ENCODE results near the gene PES1. TPM values are rescaled to one million over a fixed set of nuclear protein-coding genes. Genes with fewer than 3 reads are reported as not detected.

PES1 gene
- total RNA-seq, 4 donors from 2014 or later, result 28.2 to 55.7 (median 42.9) TPM

DNA sequence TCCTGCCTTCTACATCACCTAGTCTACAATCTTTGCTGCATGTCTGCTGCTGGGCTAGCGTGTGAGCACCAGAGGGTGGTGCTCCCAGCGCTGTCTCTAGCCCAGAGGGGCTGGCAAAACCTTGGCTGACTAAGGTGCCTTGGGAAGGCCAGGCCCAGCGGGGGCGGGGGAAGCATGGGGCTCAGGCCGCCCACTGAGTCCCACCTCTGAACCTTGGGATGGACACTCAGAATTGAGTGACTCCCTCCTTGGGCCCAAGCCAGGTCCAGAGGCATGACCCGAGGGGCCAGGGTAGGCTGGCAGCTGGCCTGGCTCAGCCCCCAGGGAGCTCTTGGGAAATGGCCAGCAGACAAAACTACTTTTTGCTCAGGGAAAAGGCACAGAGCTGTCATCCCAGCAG lies 9.7 kb downstream of the PES1 start:
- TF ChIP-seq POLR2AphosphoS5 (IDR thresholded peaks at IDR 0.05) (no peak), POLR2A (IDR thresholded peaks at IDR 0.05; ENCODE audit: low read depth) (no peak), EP300 (IDR thresholded peaks at IDR 0.05) (no peak)
- TF ChIP-seq, protein P1, sequence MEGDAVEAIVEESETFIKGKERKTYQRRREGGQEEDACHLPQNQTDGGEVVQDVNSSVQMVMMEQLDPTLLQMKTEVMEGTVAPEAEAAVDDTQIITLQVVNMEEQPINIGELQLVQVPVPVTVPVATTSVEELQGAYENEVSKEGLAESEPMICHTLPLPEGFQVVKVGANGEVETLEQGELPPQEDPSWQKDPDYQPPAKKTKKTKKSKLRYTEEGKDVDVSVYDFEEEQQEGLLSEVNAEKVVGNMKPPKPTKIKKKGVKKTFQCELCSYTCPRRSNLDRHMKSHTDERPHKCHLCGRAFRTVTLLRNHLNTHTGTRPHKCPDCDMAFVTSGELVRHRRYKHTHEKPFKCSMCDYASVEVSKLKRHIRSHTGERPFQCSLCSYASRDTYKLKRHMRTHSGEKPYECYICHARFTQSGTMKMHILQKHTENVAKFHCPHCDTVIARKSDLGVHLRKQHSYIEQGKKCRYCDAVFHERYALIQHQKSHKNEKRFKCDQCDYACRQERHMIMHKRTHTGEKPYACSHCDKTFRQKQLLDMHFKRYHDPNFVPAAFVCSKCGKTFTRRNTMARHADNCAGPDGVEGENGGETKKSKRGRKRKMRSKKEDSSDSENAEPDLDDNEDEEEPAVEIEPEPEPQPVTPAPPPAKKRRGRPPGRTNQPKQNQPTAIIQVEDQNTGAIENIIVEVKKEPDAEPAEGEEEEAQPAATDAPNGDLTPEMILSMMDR (IDR thresholded peaks at IDR 0.05), result no peak
- 60% methylated on average over 1 of the region's 6 CpGs for WGBS
- DNase-seq (ENCODE audit: extremely low spot score), result no peak
- Histone ChIP-seq H3K4me1 (no peaks in the 10 kb centered on the region), H3K27me3 (no peaks in the 10 kb centered on the region), H3K9me3 (no peaks in the 10 kb centered on the region), H3K27ac (replicated peaks in 1 of 4) (no peak overlapping the region), H3K36me3 (peaks cover 96 to 100% (median 100%) of the 10 kb centered on the region in 4 donors), H3K4me3 (no peak overlapping the region)
- intact Hi-C loops (cut with DNase I), result no loop called here

DNA sequence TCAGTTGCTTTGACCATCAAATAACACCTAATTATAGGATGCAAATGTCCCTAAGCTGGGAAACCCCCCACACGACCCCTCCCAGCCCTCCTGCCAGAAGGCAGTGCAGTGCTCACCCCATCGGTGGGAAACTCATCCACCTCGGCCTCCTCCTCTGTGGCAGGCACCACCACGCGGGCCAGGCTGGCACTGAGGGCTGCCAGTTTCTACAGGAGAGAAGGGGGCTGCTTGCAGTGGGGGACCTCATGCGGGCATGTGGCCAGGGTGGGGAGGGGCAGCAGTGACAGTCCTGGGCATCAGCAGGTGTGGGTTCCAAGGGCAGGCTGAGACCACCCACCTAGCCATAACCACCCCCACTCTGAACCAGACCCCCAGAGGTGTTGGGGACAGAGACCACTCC lies 10.8 kb downstream of the PES1 start:
- intact Hi-C loops (cut with DNase I), result no loop called here
- TF ChIP-seq, protein P1 (IDR thresholded peaks at IDR 0.05), result no peak
- TF ChIP-seq POLR2AphosphoS5 (IDR thresholded peaks at IDR 0.05) (no peak), POLR2A (IDR thresholded peaks at IDR 0.05; ENCODE audit: low read depth) (no peak), EP300 (IDR thresholded peaks at IDR 0.05) (no peak)
- peaks cover 0 to 4% (median 2%) of the 10 kb centered on the region in 4 donors for H3K4me1 ChIP-seq
- no peak overlapping the region for H3K4me3 ChIP-seq
- H3K27ac ChIP-seq (replicated peaks in 1 of 4), result no peak overlapping the region
- H3K27me3 ChIP-seq, result no peaks in the 10 kb centered on the region
- peaks cover 93 to 100% (median 100%) of the 10 kb centered on the region in 4 donors for H3K36me3 ChIP-seq
- no peak for DNase-seq (ENCODE audit: extremely low spot score)
- no peaks in the 10 kb centered on the region for H3K9me3 ChIP-seq
- 78% methylated on average over 6 of the region's 6 CpGs for WGBS

DNA sequence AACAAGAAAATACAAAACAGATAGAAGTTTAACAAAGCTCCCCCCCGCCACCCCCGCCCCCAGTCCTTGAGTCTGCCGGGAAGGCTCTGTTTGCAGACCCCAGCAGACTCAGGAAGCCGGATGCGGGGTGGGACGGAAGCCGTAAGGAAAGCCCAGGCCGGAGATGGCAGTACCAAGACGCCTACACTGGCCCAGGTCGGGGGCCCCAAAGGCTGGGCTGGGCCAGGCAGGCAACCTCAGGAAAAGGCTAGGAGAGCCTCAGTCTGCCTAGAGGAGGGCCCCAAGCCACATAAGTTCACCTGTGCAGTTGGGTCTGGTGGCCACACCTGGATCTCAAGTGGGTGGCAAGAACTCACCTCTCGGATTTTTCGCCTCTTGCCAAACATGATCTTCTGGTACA lies 13.2 kb downstream of the PES1 start:
- Histone ChIP-seq H3K4me3 (no peak overlapping the region), H3K36me3 (peaks cover 71 to 84% (median 81%) of the 10 kb centered on the region in 4 donors), H3K27me3 (peaks cover 0 to 7% (median 0%) of the 10 kb centered on the region in 4 donors), H3K27ac (replicated peaks in 1 of 4) (no peak overlapping the region), H3K4me1 (peaks cover 8 to 22% (median 18%) of the 10 kb centered on the region in 4 donors), H3K9me3 (no peaks in the 10 kb centered on the region)
- intact Hi-C loops (cut with DNase I), result no loop called here
- WGBS, result 91% methylated on average over 5 of the region's 12 CpGs
- DNase-seq (ENCODE audit: extremely low spot score), result no peak
- no peak for TF ChIP-seq EP300 (IDR thresholded peaks at IDR 0.05)
- TF ChIP-seq, protein P1 (IDR thresholded peaks at IDR 0.05), result no peak
- no peak for TF ChIP-seq POLR2AphosphoS5 (IDR thresholded peaks at IDR 0.05)
- no peak for TF ChIP-seq POLR2A (IDR thresholded peaks at IDR 0.05; ENCODE audit: low read depth)

DNA sequence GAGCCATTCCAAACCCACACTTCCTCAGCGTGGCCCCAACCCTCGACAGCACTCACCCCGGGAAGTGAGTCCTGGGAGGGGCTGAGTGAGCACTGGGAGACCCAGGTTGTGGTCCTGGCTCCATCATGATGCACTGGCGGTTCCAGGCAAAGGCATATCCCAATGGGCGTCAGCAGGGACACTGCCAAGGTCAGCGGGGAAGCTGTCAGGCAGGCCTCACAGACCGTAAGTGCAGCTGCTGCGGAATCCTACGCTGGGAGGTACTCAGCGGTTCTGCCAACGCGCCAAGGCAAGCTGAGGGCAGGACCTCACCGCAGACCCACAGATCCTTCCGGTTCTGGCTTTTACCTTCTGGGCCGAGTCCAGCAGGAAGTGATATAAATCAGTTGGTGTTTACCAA lies 15.9 kb downstream of the PES1 start:
- no peak for TF ChIP-seq POLR2A (IDR thresholded peaks at IDR 0.05; ENCODE audit: low read depth)
- TF ChIP-seq, protein P1 (IDR thresholded peaks at IDR 0.05), result no peak
- no peak for TF ChIP-seq EP300 (IDR thresholded peaks at IDR 0.05)
- no peak for TF ChIP-seq POLR2AphosphoS5 (IDR thresholded peaks at IDR 0.05)
- H3K4me1 ChIP-seq, result peaks cover 8 to 22% (median 18%) of the 10 kb centered on the region in 4 donors
- H3K36me3 ChIP-seq, result peaks cover 47 to 58% (median 55%) of the 10 kb centered on the region in 4 donors
- no peak for DNase-seq (ENCODE audit: extremely low spot score)
- peaks cover 0 to 7% (median 0%) of the 10 kb centered on the region in 4 donors for H3K27me3 ChIP-seq
- 91% methylated on average over 9 of the region's 15 CpGs for WGBS
- H3K9me3 ChIP-seq, result no peaks in the 10 kb centered on the region
- intact Hi-C loops (cut with DNase I), result no loop called here
- no peak overlapping the region for H3K4me3 ChIP-seq
- H3K27ac ChIP-seq (replicated peaks in 1 of 4), result peak overlapping the region in 3 of 4 donors; percentile 20 to 55 (median 32)

Data from esophagus muscularis mucosa (tissue), 4 donors.